Lung (tissue), 12 donors: ENCODE data around the gene RAE1. TPM values are rescaled to one million over a fixed set of nuclear protein-coding genes. Genes with fewer than 3 reads are reported as not detected.

Experiments used
- ATAC-seq: fragments of 200-7000 bp; cut with Tn5 transposase; one replicate; pipeline ENCODE4 v1.9.1; 2020; ENCODE audit warnings: moderate number of reproducible peaks; ENCODE audit not compliant: insufficient read depth, low FRiP score
- DNase-seq, 3 donors: peaks; one replicate each; pipeline ENCODE4 v3.0.0-alpha.2; 2013 to 2017
- H3K27ac ChIP-seq, 2 donors: one replicate each; pipeline ENCODE4 v1.5.1; 2013; ENCODE audit warnings: mild to moderate bottlenecking in 2 of 2, moderate library complexity in 2 of 2, control low read depth in 1 of 2, inconsistent platforms in 1 of 2, low read depth in 1 of 2, low read length in 1 of 2
- H3K27me3 ChIP-seq, 3 donors: one replicate each; pipeline ENCODE4 v1.5.1; 2013; ENCODE audit warnings: low read length in 2 of 3; ENCODE audit not compliant: control insufficient read depth in 3 of 3, insufficient read depth in 3 of 3
- H3K36me3 ChIP-seq, 4 donors: one replicate each; pipeline ENCODE4 v1.5.1; 2013; ENCODE audit warnings: low read length in 4 of 4, mild to moderate bottlenecking in 1 of 4, moderate library complexity in 1 of 4; ENCODE audit not compliant: control insufficient read depth in 4 of 4, insufficient read depth in 4 of 4
- H3K4me1 ChIP-seq, 5 donors: one replicate each; pipeline ENCODE4 v1.5.1; 2013; ENCODE audit warnings: low read length in 5 of 5, mild to moderate bottlenecking in 2 of 5, moderate library complexity in 1 of 5; ENCODE audit not compliant: control insufficient read depth in 5 of 5, insufficient read depth in 5 of 5
- H3K4me3 ChIP-seq: one replicate; pipeline ENCODE4 v1.5.1; 2013; ENCODE audit warnings: mild to moderate bottlenecking, control low read depth, moderate library complexity
- H3K9ac ChIP-seq, 2 donors: one replicate each; pipeline ENCODE4 v1.5.1; 2013; ENCODE audit warnings: low read length in 2 of 2, control low read depth in 1 of 2; ENCODE audit not compliant: insufficient read depth in 1 of 2
- H3K9me3 ChIP-seq, 4 donors: one replicate each; pipeline ENCODE4 v1.5.1; 2013; ENCODE audit warnings: low read length in 3 of 4, mild to moderate bottlenecking in 1 of 4, moderate library complexity in 1 of 4; ENCODE audit not compliant: control insufficient read depth in 4 of 4, insufficient read depth in 3 of 4
- CTCF ChIP-seq: IDR thresholded peaks from 2 replicates; pipeline ENCODE4 v1.5.1; 2012; ENCODE audit warnings: mild to moderate bottlenecking; ENCODE audit errors: control extremely low read depth, extremely low read depth
- WGBS, 2 donors: extraction: QIAGEN DNeasy Blood & Tissue Kit; methylation state at CpG; one replicate each; pipeline ENCODE4 v1.1.7; 2013; 5-methylcytosine and 5-hydroxymethylcytosine counted together
- polyA plus RNA-seq, 2 donors: library from polyadenylated mRNA; stranded (reverse); fragments of 200-250 nt; gene quantifications; one replicate each; pipeline ENCODE4 v1.2.1, GENCODE V29; 2013
- total RNA-seq, 2 donors: library from RNA; depleted of rRNA in 1 of 2; stranded (reverse); fragments of >200 nt in 1 of 2; gene quantifications; one replicate each; pipeline ENCODE4 v1.2.1, GENCODE V29; 2014 to 2021
- donor health status: control.
- donor health status: control.
- donor health status: Bipolar disorder and iron deficiency.
- donor health status: healthy.
- donor health status: DM: yes; HTN: yes; CAD: no.

Gene RAE1
- total and polyA plus RNA-seq, 4 donors, result 9.7 to 31.0 (median 20.7) TPM

GRCh38 chr20:57332105-57333089 lies 18.7 kb upstream of the RAE1 start:
- ATAC-seq, result no peak
- 55 to 62% methylated on average over 1 of the region's 1 CpG for whole genome bisulfite sequencing, 2 donors
- TF ChIP-seq CTCF, result no peak

GRCh38 chr20:57335392-57335791 lies 15.7 kb upstream of the RAE1 start:
- DNase-seq (peak in 2 of 3 donors; percentile 66 to 72), ATAC-seq (no peak)
- Histone ChIP-seq H3K36me3 (no peaks in the 10 kb centered on the region), H3K27me3 (peaks cover 0 to 14% (median 1%) of the 10 kb centered on the region in 3 donors), H3K27ac (no peak overlapping the region), H3K4me1 (peaks cover 0 to 2% (median 0%) of the 10 kb centered on the region in 5 donors), H3K9ac (no peak overlapping the region), H3K9me3 (no peaks in the 10 kb centered on the region), H3K4me3 (no peak overlapping the region)
- 66 to 82% methylated on average over 2 of the region's 2 CpGs for WGBS, 2 donors
- TF ChIP-seq CTCF, result no peak

More at GRCh38 chr20:57332105-57333089, 18.7 kb upstream of the RAE1 start:
- H3K9ac ChIP-seq, result no peak overlapping the region
- no peak overlapping the region for H3K27ac ChIP-seq
- peaks cover 0 to 14% (median 4%) of the 10 kb centered on the region in 3 donors for H3K27me3 ChIP-seq
- peaks cover 0 to 2% (median 0%) of the 10 kb centered on the region in 5 donors for H3K4me1 ChIP-seq
- H3K36me3 ChIP-seq, result no peaks in the 10 kb centered on the region
- DNase-seq, result no peak
- no peaks in the 10 kb centered on the region for H3K9me3 ChIP-seq
- no peak overlapping the region for H3K4me3 ChIP-seq

GRCh38 chr20:57341663-57342062 lies 9.4 kb upstream of the RAE1 start:
- Histone ChIP-seq H3K36me3 (no peaks in the 10 kb centered on the region), H3K27ac (no peak overlapping the region), H3K4me1 (no peaks in the 10 kb centered on the region), H3K9me3 (no peaks in the 10 kb centered on the region), H3K27me3 (no peaks in the 10 kb centered on the region), H3K4me3 (no peak overlapping the region), H3K9ac (no peak overlapping the region)
- ATAC-seq (no peak), DNase-seq (no peak)
- TF ChIP-seq CTCF, result no peak
- WGBS, 2 donors, result 71 to 80% methylated on average over 2 of the region's 2 CpGs
